IMR-90 (cell line): ENCODE results near the gene CDH2. TPM values are rescaled to one million over a fixed set of nuclear protein-coding genes. Genes with fewer than 3 reads are reported as not detected.

Experiments
- ATAC-seq: fragments of 200-7000 bp; cut with Tn5 transposase; 2 replicates; pipeline ENCODE4 v1.9.1; 2020; ENCODE audit warnings: low read depth, mild to moderate bottlenecking, moderate library complexity
- BruUV-seq: library from RNA; stranded (reverse); fragments of 400-500 nt; replicated peaks from 2 replicates; lab custom pipeline; 2021; lab: Mats Ljungman, UMichigan
- CTCF ChIA-PET: fragments of 300-600 bp; formaldehyde crosslinking; extraction: SDS; loops from one replicate; lab custom pipeline; 2021; ENCODE audit warnings: antibody characterized with exemption; lab: Yijun Ruan, JAX
- POLR2A ChIA-PET: fragments of 300-600 bp; sonication (Branson Sonifier 250); formaldehyde crosslinking; loops from one replicate; lab custom pipeline; 2022; ENCODE audit warnings: antibody characterized with exemption; ENCODE audit not compliant: unreplicated experiment; lab: Charles Lee
- DNase-seq: peaks from one replicate; pipeline ENCODE4 v3.0.0; 2013
- H2AFZ ChIP-seq: replicated peaks from 2 replicates; pipeline ENCODE3; 2013; ENCODE audit warnings: low read length, mild to moderate bottlenecking; ENCODE audit not compliant: poor library complexity
- H2AK5ac ChIP-seq: 2 replicates; pipeline ENCODE4 v1.6.1; 2013; ENCODE audit warnings: low read depth, low read length, inconsistent platforms
- H2AK9ac ChIP-seq: replicated peaks from 2 replicates; pipeline ENCODE3; 2013; ENCODE audit warnings: mild to moderate bottlenecking, low read depth, low read length, moderate library complexity; ENCODE audit not compliant: poor library complexity
- H2BK120ac ChIP-seq: 2 replicates; pipeline ENCODE4 v1.6.1; 2013; ENCODE audit warnings: low read depth, low read length, inconsistent platforms
- H2BK15ac ChIP-seq: 3 replicates; pipeline ENCODE4 v1.6.1; 2013; ENCODE audit warnings: low read depth, low read length, inconsistent platforms
- H2BK20ac ChIP-seq: 2 replicates; pipeline ENCODE4 v1.6.1; 2013; ENCODE audit warnings: low read depth, mild to moderate bottlenecking, inconsistent platforms, low read length, moderate library complexity
- H2BK5ac ChIP-seq: 2 replicates; pipeline ENCODE4 v1.6.1; 2013; ENCODE audit warnings: mild to moderate bottlenecking, low read depth, low read length, inconsistent platforms; ENCODE audit not compliant: poor library complexity, severe bottlenecking
- H3K14ac ChIP-seq: replicated peaks from 2 replicates; pipeline ENCODE4 v1.6.1; 2013; ENCODE audit warnings: low read depth, low read length, inconsistent platforms
- H3K18ac ChIP-seq: 2 replicates; pipeline ENCODE4 v1.6.1; 2013; ENCODE audit warnings: low read depth, low read length, control low read depth
- H3K23ac ChIP-seq: 2 replicates; pipeline ENCODE4 v1.6.1; 2013; ENCODE audit warnings: low read depth, low read length, inconsistent platforms
- H3K27ac ChIP-seq: 2 replicates; pipeline ENCODE4 v1.5.1; 2013; ENCODE audit warnings: mild to moderate bottlenecking, control low read depth, low read length; ENCODE audit not compliant: insufficient read depth
- H3K27me3 ChIP-seq: 2 replicates; pipeline ENCODE4 v1.6.1; 2013; ENCODE audit warnings: low read length; ENCODE audit not compliant: control insufficient read depth, insufficient read depth
- H3K36me3 ChIP-seq: 2 replicates; pipeline ENCODE4 v1.6.1; 2013; ENCODE audit warnings: low read length, mixed read lengths; ENCODE audit not compliant: control insufficient read depth, insufficient read depth
- H3K4ac ChIP-seq: 2 replicates; pipeline ENCODE4 v1.6.1; 2013; ENCODE audit warnings: low read depth, low read length, inconsistent platforms
- H3K4me1 ChIP-seq: 2 replicates; pipeline ENCODE4 v1.6.1; 2013; ENCODE audit warnings: low read length, mixed read lengths; ENCODE audit not compliant: control insufficient read depth, insufficient read depth
- H3K4me2 ChIP-seq: 2 replicates; pipeline ENCODE4 v1.6.1; 2013; ENCODE audit warnings: low read depth, mild to moderate bottlenecking, control low read depth, low read length, moderate library complexity
- H3K4me3 ChIP-seq: 2 replicates; pipeline ENCODE4 v1.5.1; 2013; ENCODE audit warnings: low read depth, mild to moderate bottlenecking, control low read depth, low read length, moderate library complexity; ENCODE audit not compliant: insufficient read depth
- H3K56ac ChIP-seq: 2 replicates; pipeline ENCODE4 v1.6.1; 2013; ENCODE audit warnings: low read length, inconsistent platforms; ENCODE audit not compliant: insufficient read depth; ENCODE audit errors: extremely low read depth
- H3K79me1 ChIP-seq, 2 experiments: 2 replicates each; pipeline ENCODE4 v1.6.1; 2013; ENCODE audit warnings: low read length in 2 of 2, inconsistent platforms in 1 of 2, low read depth in 1 of 2
- H3K9ac ChIP-seq: 2 replicates; pipeline ENCODE4 v1.6.1; 2013; ENCODE audit warnings: low read depth, low read length, control low read depth
- H3K9me1 ChIP-seq: 2 replicates; pipeline ENCODE4 v1.6.1; 2013; ENCODE audit warnings: low read length, inconsistent platforms; ENCODE audit not compliant: insufficient read depth
- H3K9me3 ChIP-seq: 2 replicates; pipeline ENCODE4 v1.6.1; 2013; ENCODE audit warnings: low read length; ENCODE audit not compliant: control insufficient read depth, insufficient read depth
- H4K20me1 ChIP-seq: 2 replicates; pipeline ENCODE4 v1.6.1; 2013; ENCODE audit warnings: low read length, inconsistent platforms; ENCODE audit not compliant: insufficient read depth
- H4K5ac ChIP-seq: 2 replicates; pipeline ENCODE4 v1.6.1; 2013; ENCODE audit warnings: mild to moderate bottlenecking, low read depth, low read length, control low read depth
- H4K8ac ChIP-seq, 2 experiments: 2 replicates each; pipeline ENCODE4 v1.6.1; 2013; ENCODE audit warnings: low read depth in 2 of 2, low read length in 2 of 2, control low read depth in 1 of 2, inconsistent platforms in 1 of 2
- H4K91ac ChIP-seq: 2 replicates; pipeline ENCODE4 v1.6.1; 2013; ENCODE audit warnings: low read depth, low read length, inconsistent platforms; ENCODE audit not compliant: insufficient read depth
- BHLHE40 ChIP-seq: fragments of 150-350 bp; IDR thresholded peaks from 2 replicates; pipeline ENCODE4 v1.6.1; 2016; ENCODE audit warnings: mild to moderate bottlenecking, low read depth, low read length
- FOS ChIP-seq: fragments of 150-350 bp; IDR thresholded peaks from 2 replicates; pipeline ENCODE4 v1.6.1; 2016; ENCODE audit warnings: low read depth, low read length
- RAD21 ChIP-seq: IDR thresholded peaks from 2 replicates; pipeline ENCODE4 v1.6.1; 2012; ENCODE audit warnings: low read length, improper control_type of control experiment
- RFX5 ChIP-seq: IDR thresholded peaks from 2 replicates; pipeline ENCODE4 v1.8.0; 2012; ENCODE audit warnings: low read depth, mild to moderate bottlenecking, low read length, moderate library complexity
- WGBS, 2 experiments: methylation state at CpG; one replicate each; pipeline versions ENCODE4 v1.1.5 to v1.1.7; 2013; ENCODE audit warnings: missing lambda C conversion rate in 2 of 2; ENCODE audit not compliant: insufficient read length in 1 of 2; ENCODE audit errors: extremely low coverage in 2 of 2; 5-methylcytosine and 5-hydroxymethylcytosine counted together
- dilution Hi-C: fragments of 300-500 bp; cut with HindIII; formaldehyde crosslinking; loops from one replicate; pipeline ENCODE4 v1.14.3; 2018; ENCODE audit warnings: low sequenced_read_pairs; ENCODE audit not compliant: unreplicated experiment
- in situ Hi-C: fragments of 300-500 bp; cut with MboI; formaldehyde crosslinking; loops from 3 replicates; pipeline ENCODE4 v1.14.3; 2019; ENCODE audit warnings: low sequenced_read_pairs, inconsistent platforms, mixed read lengths
- intact Hi-C: fragments of 100-400 bp; cut with micrococcal nuclease; formaldehyde crosslinking; loops from 2 replicates; pipeline ENCODE4 v1.10.0; 2022
- polyA plus RNA-seq, 3 experiments: library from polyadenylated mRNA; depleted of rRNA; stranded (reverse); fragments of >200 nt; gene quantifications; 2 replicates each; pipeline ENCODE4 v1.2.3, GENCODE V29; 2012; ENCODE audit warnings: low replicate concordance in 1 of 3
- total RNA-seq: library from RNA; depleted of rRNA; stranded (reverse); fragments of >200 nt; gene quantifications from 2 replicates; pipeline ENCODE4 v1.2.3, GENCODE V29; 2012

Gene CDH2
- total and polyA plus RNA-seq, 2 of the 4 experiments (the other 2 are of a cell fraction): 55.6 to 111 TPM

- no peak overlapping the region for H3K14ac ChIP-seq
- no peak for DNase-seq
- H3K4me1 ChIP-seq: peaks cover 5% of the 10 kb centered on the region
- no peak overlapping the region for H3K23ac ChIP-seq
- no peaks in the 10 kb centered on the region for H4K20me1 ChIP-seq
- H3K56ac ChIP-seq: no peak overlapping the region
- no peak overlapping the region for H3K18ac ChIP-seq
- H3K4ac ChIP-seq: no peak overlapping the region
- intact Hi-C loops (no loop called here), dilution Hi-C loops (no loop called here), in situ Hi-C loops (no loop called here)
- BruUV-seq: no TSS peak
- H2BK20ac ChIP-seq: no peak overlapping the region
- H3K4me3 ChIP-seq: no peak overlapping the region
- H4K91ac ChIP-seq: no peak overlapping the region
- H2BK15ac ChIP-seq: no peak overlapping the region
- no peak overlapping the region for H3K27ac ChIP-seq
- no peak overlapping the region for H2AK9ac ChIP-seq
- no peak overlapping the region for H4K8ac ChIP-seq
- no peaks in the 10 kb centered on the region for H3K9me3 ChIP-seq
- H2BK120ac ChIP-seq: no peak overlapping the region
- ATAC-seq: no peak
- H3K79me1 ChIP-seq: no peaks in the 10 kb centered on the region; a peak in 2 of 4 replicates
- H3K4me2 ChIP-seq: no peak overlapping the region
- no CpG with 5 or more reads among the region's 6 CpGs for WGBS, 2 experiments
- no peak overlapping the region for H4K5ac ChIP-seq
- H2AK5ac ChIP-seq: no peak overlapping the region
- no peak overlapping the region for H3K9ac ChIP-seq
- no peak for TF ChIP-seq BHLHE40
- TF ChIP-seq RAD21: no peak
- TF ChIP-seq FOS: no peak
- TF ChIP-seq RFX5: no peak
- no peak overlapping the region for H2AFZ ChIP-seq
- no peaks in the 10 kb centered on the region for H3K27me3 ChIP-seq
- peaks cover 3% of the 10 kb centered on the region; the same call in 1 of the 2 replicates for H3K36me3 ChIP-seq
- POLR2A ChIA-PET: no interaction called here
- 0 out of 2 replicates have a peak, but pooled peaks cover 3% of the 10 kb centered on the region for H3K9me1 ChIP-seq
- CTCF ChIA-PET: no interaction called here
- H2BK5ac ChIP-seq: no peak overlapping the region
These were observed 167.3 kb downstream of the CDH2 start for GRCh38 chr18:28009589-28009988.
